IMR-90 (cell line): ENCODE measurements around the gene GUCY1A2.

Experiments
- CEBPB ChIP-seq: IDR thresholded peaks from 2 replicates; pipeline ENCODE4 v1.6.1; 2012; ENCODE audit warnings: low read depth, low read length, improper control_type of control experiment
- CHD1 ChIP-seq: IDR thresholded peaks from 2 replicates; pipeline ENCODE4 v1.6.1; 2012; ENCODE audit warnings: low read depth, low read length, improper control_type of control experiment
- CTCF ChIP-seq: conservative IDR thresholded peaks from 2 replicates; pipeline ENCODE4 v1.5.1; 2012; ENCODE audit warnings: mild to moderate bottlenecking, low read depth, low read length, improper control_type of control experiment
- FOS ChIP-seq: fragments of 150-350 bp; IDR thresholded peaks from 2 replicates; pipeline ENCODE4 v1.6.1; 2016; ENCODE audit warnings: low read depth, low read length
- MXI1 ChIP-seq: IDR thresholded peaks from 2 replicates; pipeline ENCODE4 v1.6.1; 2012; ENCODE audit warnings: low read depth, mild to moderate bottlenecking, low read length, moderate library complexity, borderline replicate concordance
- POLR2A ChIP-seq: IDR thresholded peaks from 2 replicates; pipeline ENCODE4 v1.6.1; 2012; ENCODE audit warnings: mild to moderate bottlenecking, low read depth, low read length
- RAD21 ChIP-seq: IDR thresholded peaks from 2 replicates; pipeline ENCODE4 v1.6.1; 2012; ENCODE audit warnings: low read length, improper control_type of control experiment
- RCOR1 ChIP-seq: IDR thresholded peaks from 2 replicates; pipeline ENCODE4 v1.6.1; 2012; ENCODE audit warnings: mild to moderate bottlenecking, low read length, improper control_type of control experiment; ENCODE audit not compliant: insufficient replicate concordance
- RFX5 ChIP-seq: IDR thresholded peaks from 2 replicates; pipeline ENCODE4 v1.8.0; 2012; ENCODE audit warnings: low read depth, mild to moderate bottlenecking, low read length, moderate library complexity
- SMC3 ChIP-seq: fragments of 150-350 bp; IDR thresholded peaks from 2 replicates; pipeline ENCODE4 v1.6.1; 2016; ENCODE audit warnings: low read depth, mild to moderate bottlenecking, antibody characterized with exemption, low read length, moderate library complexity
- TF ChIP-seq, protein P1 (sequence below): fragments of 150-350 bp; IDR thresholded peaks from 2 replicates; pipeline ENCODE4 v1.6.1; 2017; ENCODE audit warnings: mild to moderate bottlenecking, antibody characterized with exemption, low read length, low read depth

GRCh38 chr11:106848526-106848925 lies 169.8 kb downstream of the GUCY1A2 start:
- TF ChIP-seq POLR2A (no peak), CTCF (no peak), CEBPB (no peak), RFX5 (no peak), RAD21 (no peak), RCOR1 (no peak), SMC3 (no peak), FOS (no peak), CHD1 (no peak), MXI1 (no peak)
- TF ChIP-seq, protein P1, sequence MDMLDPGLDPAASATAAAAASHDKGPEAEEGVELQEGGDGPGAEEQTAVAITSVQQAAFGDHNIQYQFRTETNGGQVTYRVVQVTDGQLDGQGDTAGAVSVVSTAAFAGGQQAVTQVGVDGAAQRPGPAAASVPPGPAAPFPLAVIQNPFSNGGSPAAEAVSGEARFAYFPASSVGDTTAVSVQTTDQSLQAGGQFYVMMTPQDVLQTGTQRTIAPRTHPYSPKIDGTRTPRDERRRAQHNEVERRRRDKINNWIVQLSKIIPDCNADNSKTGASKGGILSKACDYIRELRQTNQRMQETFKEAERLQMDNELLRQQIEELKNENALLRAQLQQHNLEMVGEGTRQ, result no peak
